GM23248 (cell line): ENCODE data around the gene GAB2.

Source experiments
- EZH2 ChIP-seq: fragments of 200-600 bp; sonication (generic); IDR thresholded peaks from 2 replicates; pipeline ENCODE4 v1.6.1; 2018; ENCODE audit warnings: antibody characterized with exemption, mild to moderate bottlenecking; ENCODE audit not compliant: insufficient read depth, poor library complexity, severe bottlenecking
- EZH2phosphoT487 ChIP-seq: fragments of 200-600 bp; sonication (generic); IDR thresholded peaks from 2 replicates; pipeline ENCODE4 v1.6.1; 2018; ENCODE audit warnings: antibody characterized with exemption, moderate library complexity, mild to moderate bottlenecking, low read depth; ENCODE audit not compliant: insufficient read depth

DNA sequence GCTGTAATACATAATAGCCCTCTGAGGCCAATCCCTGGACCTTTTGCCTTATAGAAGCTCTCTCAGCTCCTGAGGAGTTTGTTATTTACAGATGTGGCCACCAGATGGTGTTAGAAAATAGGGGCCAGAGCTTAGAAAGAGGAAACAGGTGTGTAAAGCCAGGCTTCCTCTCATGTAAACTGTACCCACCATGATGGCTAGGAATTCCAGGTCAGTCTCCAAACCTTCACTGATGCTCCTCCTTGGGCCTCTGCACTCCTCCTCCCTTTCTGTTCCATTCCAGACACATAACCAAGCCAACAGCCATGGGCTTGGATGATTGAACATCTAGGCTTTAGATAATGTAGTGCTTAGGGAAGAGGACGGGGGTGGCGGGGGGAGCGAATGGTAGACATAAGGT, 189.2 kb downstream of the GAB2 start:
- TF ChIP-seq EZH2 (no peak), EZH2phosphoT487 (no peak)
